GM20000 (cell line): Measurements from ENCODE around the gene BCAR3.

Experiments used
- DNase-seq: peaks from one replicate; pipeline ENCODE4 v3.0.0; 2012; ENCODE audit warnings: low spot score
- CTCF ChIP-seq: IDR thresholded peaks from 2 replicates; pipeline ENCODE4 v1.5.1; 2012; ENCODE audit warnings: mild to moderate bottlenecking, control low read depth; ENCODE audit errors: extremely low read depth, missing control alignments

The BCAR3 gene

GRCh38 chr1:93584261-93585003 lies 97.2 kb downstream of the BCAR3 start:
- DNase-seq = no peak
- no peak for TF ChIP-seq CTCF

GRCh38 chr1:93581917-93582850 lies 99.5 kb downstream of the BCAR3 start:
- TF ChIP-seq CTCF = no peak
- DNase-seq = no peak

GRCh38 chr1:93579891-93580290 lies 101.7 kb downstream of the BCAR3 start:
- DNase-seq = no peak
- TF ChIP-seq CTCF = no peak

GRCh38 chr1:93578911-93579825 lies 102.5 kb downstream of the BCAR3 start:
- DNase-seq = no peak
- no peak for TF ChIP-seq CTCF

- DNase-seq = no peak
- no peak for TF ChIP-seq CTCF
Observed at GRCh38 chr1:93578433-93578830, 103.2 kb downstream of the BCAR3 start.

GRCh38 chr1:93577536-93578432 lies 103.9 kb downstream of the BCAR3 start:
- no peak for TF ChIP-seq CTCF

More at GRCh38 chr1:93577536-93578432, 103.9 kb downstream of the BCAR3 start:
- no peak for DNase-seq
